HG03064 (cell line): ENCODE measurements around the gene ATP8A2.

Experiments
- ATAC-seq: cut with Tn5 transposase; IDR thresholded peaks from one replicate; pipeline ENCODE4 v1.9.1; 2021; ENCODE audit warnings: low read depth; ENCODE audit not compliant: unreplicated experiment

ATP8A2 gene

DNA sequence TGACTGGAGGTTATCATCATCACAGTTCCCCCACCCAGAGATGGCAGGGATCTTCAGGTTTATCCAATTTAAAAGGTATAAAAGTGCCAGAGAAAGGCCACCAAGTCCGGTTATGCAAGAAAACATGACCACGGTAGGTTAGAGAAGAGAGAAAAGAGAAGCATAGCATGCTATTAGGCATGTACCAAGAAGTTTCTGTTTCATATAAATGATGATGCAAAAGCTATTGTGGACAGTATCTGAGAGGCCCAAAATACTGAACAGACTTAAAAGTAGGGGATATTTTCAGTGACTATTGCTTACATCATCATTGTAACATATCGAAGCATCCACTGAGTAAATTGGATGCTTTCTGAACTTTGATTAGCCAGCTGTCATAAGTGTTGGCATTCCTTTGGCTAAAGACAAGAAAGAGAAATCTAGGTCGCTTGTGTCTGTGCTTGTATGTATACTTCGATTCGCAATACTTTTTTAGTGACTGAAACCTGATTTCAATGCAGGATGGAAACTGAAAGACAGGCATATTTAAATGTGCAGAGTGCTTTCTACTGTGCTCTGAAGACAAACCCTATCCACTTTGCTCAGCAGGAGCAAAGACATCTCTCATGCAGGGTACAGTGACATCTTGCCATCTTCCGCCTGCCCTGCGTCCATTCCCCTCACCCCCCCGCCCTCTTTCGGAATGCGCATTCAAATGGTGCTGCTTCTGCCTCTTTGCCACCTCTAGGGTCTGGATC lies 499.8 kb downstream of the ATP8A2 start:
- no peak for ATAC-seq

GRCh38 chr13:25872481-25873241 lies 500.9 kb downstream of the ATP8A2 start:
- ATAC-seq, result no peak

DNA sequence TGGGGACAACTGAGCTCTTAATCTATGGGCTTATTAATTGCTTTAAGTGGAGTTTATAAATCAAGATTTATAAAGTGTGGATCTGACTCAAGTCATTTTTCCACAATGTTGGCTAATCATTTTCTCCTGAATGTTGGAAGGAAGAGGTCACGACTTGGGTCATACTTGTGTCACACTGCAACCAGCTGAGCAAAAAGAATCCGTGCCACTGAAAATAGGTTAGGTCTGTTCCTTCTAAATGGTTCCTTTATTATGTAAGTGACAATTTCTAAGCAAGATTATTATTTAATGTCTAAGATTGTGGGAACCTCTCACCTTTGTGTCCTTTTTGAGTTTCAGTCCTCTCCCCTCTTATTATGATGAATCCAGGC lies 501.5 kb downstream of the ATP8A2 start:
- no peak for ATAC-seq

- no peak for ATAC-seq
Measured at GRCh38 chr13:25874064-25874737, 502.4 kb downstream of the ATP8A2 start.

DNA sequence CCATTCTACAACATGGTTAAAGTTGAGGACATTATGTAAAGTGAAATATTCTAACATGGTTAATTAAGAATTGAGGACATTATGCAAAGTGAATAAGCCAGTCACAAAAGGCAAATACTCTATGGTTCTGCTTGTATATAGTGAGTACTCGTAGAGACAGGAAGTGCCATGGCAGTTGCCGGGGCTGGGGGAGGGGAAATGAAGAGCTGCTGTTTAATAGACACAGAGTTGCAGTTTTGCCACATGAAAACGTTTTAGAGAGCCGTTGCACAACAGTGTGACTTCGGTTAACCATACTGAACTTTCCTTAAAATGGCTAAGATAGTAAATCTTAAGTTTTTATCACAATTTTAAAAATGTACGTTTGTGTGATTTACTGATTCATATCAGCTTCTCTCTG lies 503.1 kb downstream of the ATP8A2 start:
- ATAC-seq, result no peak

GRCh38 chr13:25876247-25876646 lies 504.5 kb downstream of the ATP8A2 start:
- no peak for ATAC-seq

GRCh38 chr13:25879466-25879865 lies 507.7 kb downstream of the ATP8A2 start:
- no peak for ATAC-seq

GRCh38 chr13:25881136-25881926 lies 509.6 kb downstream of the ATP8A2 start:
- no peak for ATAC-seq

- no peak for ATAC-seq
Measured at GRCh38 chr13:25881971-25882451, 510.2 kb downstream of the ATP8A2 start.

- no peak for ATAC-seq
Measured at GRCh38 chr13:25882466-25883357, 510.9 kb downstream of the ATP8A2 start.

- ATAC-seq, result no peak
Measured at GRCh38 chr13:25885418-25885817, 513.6 kb downstream of the ATP8A2 start.

GRCh38 chr13:25886438-25887214 lies 514.9 kb downstream of the ATP8A2 start:
- no peak for ATAC-seq

DNA sequence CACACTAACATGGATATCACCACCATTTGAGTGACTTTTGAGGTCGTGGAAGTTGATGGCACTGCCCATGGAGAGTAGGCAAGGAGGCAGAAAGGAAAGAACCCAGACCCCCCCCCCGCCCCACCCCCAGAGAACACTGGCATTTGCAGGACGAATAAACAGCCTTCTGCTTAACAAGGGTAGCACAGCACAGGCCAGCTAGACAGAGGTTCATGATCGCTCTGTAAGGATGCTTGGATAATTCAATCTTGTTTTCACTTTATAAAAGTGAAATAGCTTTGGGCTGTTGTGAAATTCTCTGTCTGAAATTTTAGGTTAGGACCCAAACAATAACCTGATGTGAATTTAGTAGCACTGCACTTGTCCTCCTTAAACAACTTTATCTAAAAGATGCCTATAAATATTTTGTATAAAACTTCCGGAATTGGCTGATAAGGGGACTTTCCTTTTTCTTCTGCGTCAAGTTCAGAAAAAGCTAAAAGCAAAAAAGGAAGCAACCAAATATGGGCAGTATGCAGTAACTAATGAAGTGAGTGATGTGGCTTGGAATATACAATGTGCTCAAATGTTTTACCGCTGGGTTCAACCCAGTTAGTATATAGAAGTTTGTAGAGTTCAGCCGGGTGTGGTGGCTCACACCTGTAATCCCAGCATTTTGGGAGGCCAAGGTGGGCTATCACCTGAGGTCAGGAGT lies 516.3 kb downstream of the ATP8A2 start:
- ATAC-seq, result no peak

DNA sequence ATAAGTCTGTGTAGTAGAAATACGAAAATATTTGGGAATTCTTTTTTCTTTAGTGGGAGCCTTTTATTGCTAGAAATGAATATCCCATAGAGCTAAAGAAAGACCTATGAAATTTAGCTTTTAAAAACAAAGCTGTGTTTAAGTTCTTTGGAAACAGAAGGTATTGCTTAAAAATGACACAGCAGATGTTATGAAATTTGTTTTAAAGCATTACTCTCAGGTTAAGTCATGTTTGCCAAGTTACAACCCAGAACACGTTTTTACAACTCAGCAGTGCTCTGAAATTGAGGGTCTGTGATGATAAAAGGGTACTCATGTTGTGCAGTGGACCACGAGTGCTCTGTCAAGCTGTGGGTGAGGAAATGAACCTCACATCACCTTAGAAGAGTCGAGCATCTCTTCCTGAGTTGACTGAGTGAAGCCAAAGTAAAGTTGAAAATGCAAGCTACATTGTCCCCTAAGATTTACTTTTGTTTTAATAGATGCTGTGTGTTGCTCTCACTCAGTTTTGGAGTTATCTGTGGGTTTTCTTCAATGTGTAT lies 519.0 kb downstream of the ATP8A2 start:
- ATAC-seq, result no peak

- ATAC-seq, result no peak
Measured at GRCh38 chr13:25898991-25899390, 527.2 kb downstream of the ATP8A2 start.

DNA sequence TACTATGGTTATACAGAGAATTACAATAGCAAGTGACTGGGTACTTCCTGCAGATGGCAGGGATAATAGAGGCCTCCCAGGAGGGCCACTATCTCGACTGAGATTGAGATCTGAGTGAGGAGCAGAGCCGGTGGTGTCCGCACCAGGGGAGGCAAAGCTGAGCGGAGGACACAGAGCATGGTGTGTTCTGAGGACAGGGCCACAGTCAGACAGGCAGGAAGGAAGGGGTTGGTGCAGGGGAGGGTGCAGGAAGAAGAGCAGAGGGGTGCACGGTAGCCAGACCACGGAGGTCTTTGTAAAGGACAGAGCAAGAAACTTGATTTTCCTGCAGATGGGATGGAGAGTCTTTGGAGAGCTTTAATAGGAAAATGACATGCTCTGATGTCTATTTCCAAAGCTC lies 527.7 kb downstream of the ATP8A2 start:
- no peak for ATAC-seq

DNA sequence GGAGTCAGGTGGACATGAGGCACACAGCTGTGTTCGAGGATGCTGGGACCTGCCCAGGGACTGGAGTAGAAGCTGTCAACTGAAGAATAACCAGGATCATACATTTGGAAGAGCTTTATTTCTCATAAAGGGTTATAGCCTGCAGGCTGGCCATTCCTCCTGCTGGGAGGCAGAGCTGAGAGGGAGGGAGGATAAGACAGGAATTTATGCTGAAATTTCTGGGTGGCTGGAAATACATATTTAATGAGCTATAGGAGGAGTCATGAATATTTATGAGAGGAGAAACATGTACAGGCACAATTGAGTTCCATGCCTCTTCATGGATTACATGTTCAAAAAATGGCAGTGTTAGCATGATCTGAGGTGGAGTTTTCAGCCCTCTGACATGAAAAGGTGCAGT lies 528.2 kb downstream of the ATP8A2 start:
- ATAC-seq, result no peak
